Measurements from ENCODE around the gene CHMP1B. TPM values are rescaled to one million over a fixed set of nuclear protein-coding genes. Genes with fewer than 3 reads are reported as not detected.

Gene CHMP1B
- total and polyA plus RNA-seq, 2 experiments from 2014 or later: 47.1 to 47.8 TPM

DNA sequence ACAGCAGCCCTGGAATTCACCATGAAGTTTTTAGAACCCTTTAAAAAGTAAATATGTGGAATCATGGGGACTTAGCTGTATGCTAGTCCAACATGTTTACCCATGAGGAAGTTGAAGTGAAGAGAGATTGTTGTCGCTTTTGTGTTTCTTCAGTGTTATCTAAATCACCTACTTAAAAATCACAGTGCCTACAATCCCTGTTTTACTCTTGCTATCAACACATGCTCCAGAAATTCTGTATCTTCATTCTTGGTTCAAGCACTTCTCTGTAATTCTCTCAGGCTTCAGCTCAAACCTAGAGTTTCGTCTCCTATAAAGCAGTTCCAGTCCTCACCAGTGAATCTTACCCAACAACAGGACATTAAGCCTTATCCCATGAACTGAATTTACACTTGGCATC lies 30.5 kb upstream of the CHMP1B start:
- H3K9ac ChIP-seq: no peak overlapping the region
- no peak overlapping the region for H2AFZ ChIP-seq
- H4K20me1 ChIP-seq (ENCODE audit: insufficient read depth): no peaks in the 10 kb centered on the region
- TF ChIP-seq EZH2phosphoT487 (IDR thresholded peaks at IDR 0.05; ENCODE audit: insufficient read depth, low read depth): no peak
- no peak for TF ChIP-seq EZH2 (IDR thresholded peaks at IDR 0.05; ENCODE audit: insufficient read depth, poor library complexity, severe bottlenecking)
- in situ Hi-C loops (cut with MboI): no loop called here
- no peaks in the 10 kb centered on the region for H3F3A ChIP-seq (ENCODE audit: insufficient read depth)
- no peaks in the 10 kb centered on the region for H3K9me2 ChIP-seq (ENCODE audit: insufficient read depth)
- DNase-seq: no peak
- H3K79me2 ChIP-seq (ENCODE audit: insufficient read depth): no peaks in the 10 kb centered on the region
- no peak overlapping the region for H3K27ac ChIP-seq
- H3K4me1 ChIP-seq (ENCODE audit: insufficient read depth): no peaks in the 10 kb centered on the region
- no peak overlapping the region for H3K4me3 ChIP-seq
- H3K36me3 ChIP-seq (ENCODE audit: low read depth): no peaks in the 10 kb centered on the region
- H3K27me3 ChIP-seq (replicated peaks; ENCODE audit: insufficient read depth): no peaks in the 10 kb centered on the region
- no peak overlapping the region for H3K4me2 ChIP-seq (ENCODE audit: unreplicated experiment)
- no peaks in the 10 kb centered on the region for H3K9me3 ChIP-seq (ENCODE audit: low read depth)
- WGBS, 2 experiments (ENCODE audit: low coverage in 1 of 2, low lambda C conversion rate in 2 of 2, missing lambda C conversion rate in 2 of 2): 68 to 73% methylated on average over 2 of the region's 2 CpGs

GRCh38 chr18:11821208-11821607 lies 30.0 kb upstream of the CHMP1B start:
- Histone ChIP-seq H3K4me3 (no peak overlapping the region), H2AFZ (no peak overlapping the region), H3K9ac (no peak overlapping the region), H3K36me3 (ENCODE audit: low read depth) (no peaks in the 10 kb centered on the region), H3K27ac (no peak overlapping the region), H3K79me2 (ENCODE audit: insufficient read depth) (no peaks in the 10 kb centered on the region), H3F3A (ENCODE audit: insufficient read depth) (no peaks in the 10 kb centered on the region), H4K20me1 (ENCODE audit: insufficient read depth) (no peaks in the 10 kb centered on the region), H3K4me2 (ENCODE audit: unreplicated experiment) (no peak overlapping the region), H3K4me1 (ENCODE audit: insufficient read depth) (no peaks in the 10 kb centered on the region), H3K27me3 (replicated peaks; ENCODE audit: insufficient read depth) (no peaks in the 10 kb centered on the region), H3K9me3 (ENCODE audit: low read depth) (no peaks in the 10 kb centered on the region), H3K9me2 (ENCODE audit: insufficient read depth) (no peaks in the 10 kb centered on the region)
- in situ Hi-C loops (cut with MboI): no loop called here
- TF ChIP-seq EZH2phosphoT487 (IDR thresholded peaks at IDR 0.05; ENCODE audit: insufficient read depth, low read depth): no peak
- no peak for TF ChIP-seq EZH2 (IDR thresholded peaks at IDR 0.05; ENCODE audit: insufficient read depth, poor library complexity, severe bottlenecking)
- 78 to 79% methylated on average over 7 of the region's 7 CpGs for whole genome bisulfite sequencing, 2 experiments (ENCODE audit: low coverage in 1 of 2, low lambda C conversion rate in 2 of 2, missing lambda C conversion rate in 2 of 2)
- DNase-seq: no peak

- Histone ChIP-seq H4K20me1 (ENCODE audit: insufficient read depth) (no peaks in the 10 kb centered on the region), H3K9me2 (ENCODE audit: insufficient read depth) (no peaks in the 10 kb centered on the region), H3K79me2 (ENCODE audit: insufficient read depth) (no peaks in the 10 kb centered on the region), H3K9me3 (ENCODE audit: low read depth) (no peaks in the 10 kb centered on the region), H3K4me3 (no peak overlapping the region), H3K4me1 (ENCODE audit: insufficient read depth) (no peaks in the 10 kb centered on the region), H2AFZ (no peak overlapping the region), H3K36me3 (ENCODE audit: low read depth) (no peaks in the 10 kb centered on the region), H3K9ac (no peak overlapping the region), H3K27me3 (replicated peaks; ENCODE audit: insufficient read depth) (no peaks in the 10 kb centered on the region), H3F3A (ENCODE audit: insufficient read depth) (no peaks in the 10 kb centered on the region), H3K4me2 (ENCODE audit: unreplicated experiment) (no peak overlapping the region), H3K27ac (no peak overlapping the region)
- TF ChIP-seq EZH2phosphoT487 (IDR thresholded peaks at IDR 0.05; ENCODE audit: insufficient read depth, low read depth) (no peak), EZH2 (IDR thresholded peaks at IDR 0.05; ENCODE audit: insufficient read depth, poor library complexity, severe bottlenecking) (no peak)
- in situ Hi-C loops (cut with MboI): no loop called here
- 93% methylated on average over 32 to 40 of the region's 40 CpGs for WGBS, 2 experiments (ENCODE audit: low coverage in 1 of 2, low lambda C conversion rate in 2 of 2, missing lambda C conversion rate in 2 of 2)
- DNase-seq: no peak
Measured at GRCh38 chr18:11821643-11822237, 29.5 kb upstream of the CHMP1B start.

DNA sequence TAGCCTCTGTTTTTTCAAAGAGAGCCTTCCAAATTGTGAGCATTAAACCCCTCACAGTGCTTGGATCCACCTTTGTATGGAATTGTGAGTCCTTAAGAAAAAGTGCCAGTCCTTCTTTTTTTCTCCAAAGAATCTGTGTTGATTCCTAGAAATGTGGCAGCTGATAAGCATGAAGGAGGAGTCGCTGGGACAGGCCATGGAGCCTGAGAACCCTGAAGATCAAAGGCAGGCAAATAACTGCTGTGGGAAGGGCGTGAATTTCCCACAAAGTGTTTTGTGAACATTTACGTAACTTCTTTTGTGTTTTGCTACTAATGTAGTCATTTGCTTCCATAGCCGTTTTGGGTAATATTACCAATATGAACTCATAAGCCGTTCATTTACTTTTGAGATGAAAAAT lies 27.7 kb upstream of the CHMP1B start:
- in situ Hi-C loops (cut with MboI): no loop called here
- DNase-seq: no peak

More for the DNA sequence above, 27.7 kb upstream of the CHMP1B start:
- no peak overlapping the region for H3K27ac ChIP-seq
- no peaks in the 10 kb centered on the region for H3K79me2 ChIP-seq (ENCODE audit: insufficient read depth)
- no peaks in the 10 kb centered on the region for H3K4me1 ChIP-seq (ENCODE audit: insufficient read depth)
- no peaks in the 10 kb centered on the region for H3F3A ChIP-seq (ENCODE audit: insufficient read depth)
- WGBS, 2 experiments (ENCODE audit: low coverage in 1 of 2, low lambda C conversion rate in 2 of 2, missing lambda C conversion rate in 2 of 2): 57 to 64% methylated on average over 5 of the region's 5 CpGs
- H3K4me3 ChIP-seq: no peak overlapping the region
- H3K9ac ChIP-seq: no peak overlapping the region
- no peak overlapping the region for H2AFZ ChIP-seq
- TF ChIP-seq EZH2 (IDR thresholded peaks at IDR 0.05; ENCODE audit: insufficient read depth, poor library complexity, severe bottlenecking) (no peak), EZH2phosphoT487 (IDR thresholded peaks at IDR 0.05; ENCODE audit: insufficient read depth, low read depth) (no peak)
- no peaks in the 10 kb centered on the region for H3K36me3 ChIP-seq (ENCODE audit: low read depth)
- no peak overlapping the region for H3K4me2 ChIP-seq (ENCODE audit: unreplicated experiment)
- no peaks in the 10 kb centered on the region for H4K20me1 ChIP-seq (ENCODE audit: insufficient read depth)
- no peaks in the 10 kb centered on the region for H3K27me3 ChIP-seq (replicated peaks; ENCODE audit: insufficient read depth)
- no peaks in the 10 kb centered on the region for H3K9me3 ChIP-seq (ENCODE audit: low read depth)
- no peaks in the 10 kb centered on the region for H3K9me2 ChIP-seq (ENCODE audit: insufficient read depth)

Measured in GM23248 (cell line).